ENCODE data around the gene CDK5R2.

DNA sequence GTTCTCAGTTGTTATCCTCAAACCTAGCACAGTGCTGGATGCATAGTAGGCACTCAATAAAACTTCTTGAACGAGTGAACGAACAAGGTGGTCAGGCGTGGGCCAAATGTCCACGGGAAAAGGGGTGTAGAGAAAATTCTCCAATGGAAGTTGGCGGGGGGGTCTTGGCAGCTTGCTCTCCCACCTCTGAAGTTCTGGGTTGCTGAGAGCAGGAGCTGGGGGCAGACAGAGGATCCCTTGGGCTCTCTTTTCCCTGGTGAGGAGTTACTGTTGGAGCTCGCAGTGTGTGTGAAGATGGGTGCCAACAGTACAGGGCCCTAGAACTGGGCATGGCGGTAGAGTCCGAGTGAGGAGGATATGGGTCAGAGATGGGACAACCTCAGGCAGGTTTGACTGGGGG lies 36.1 kb downstream of the CDK5R2 start:
- TF ChIP-seq CTCF (IDR thresholded peaks at IDR 0.05; ENCODE audit: poor library complexity, severe bottlenecking) (no peak), RAD21 (conservative IDR thresholded peaks at IDR 0.05) (no peak), EZH2 (IDR thresholded peaks at IDR 0.05; ENCODE audit: borderline replicate concordance, insufficient read depth, low read length, poor library complexity, severe bottlenecking) (no peak), EP300 (conservative IDR thresholded peaks at IDR 0.05; ENCODE audit: poor library complexity, severe bottlenecking) (no peak)

Measured in neural cell (in vitro differentiated cells).